GM19395 (cell line): ENCODE data around the gene TWIST2.

ENCODE experiments used
- ATAC-seq: cut with Tn5 transposase; IDR thresholded peaks from one replicate; pipeline ENCODE4 v1.9.1; 2021; ENCODE audit warnings: mild to moderate bottlenecking, moderate library complexity; ENCODE audit not compliant: unreplicated experiment

TWIST2 gene

GRCh38 chr2:238936162-238937052 lies 88.5 kb downstream of the TWIST2 start:
- ATAC-seq: no peak

- no peak for ATAC-seq
Observed at GRCh38 chr2:238938003-238938400, 90.1 kb downstream of the TWIST2 start.

- ATAC-seq: no peak
Observed at GRCh38 chr2:238938401-238939055, 90.6 kb downstream of the TWIST2 start.

GRCh38 chr2:238939074-238939473 lies 91.2 kb downstream of the TWIST2 start:
- ATAC-seq: no peak

GRCh38 chr2:238939521-238940403 lies 91.9 kb downstream of the TWIST2 start:
- no peak for ATAC-seq

- ATAC-seq: no peak
Observed at GRCh38 chr2:238940806-238941205, 92.9 kb downstream of the TWIST2 start.

GRCh38 chr2:238941262-238941792 lies 93.4 kb downstream of the TWIST2 start:
- ATAC-seq: no peak

GRCh38 chr2:238942080-238942725 lies 94.3 kb downstream of the TWIST2 start:
- ATAC-seq: no peak

GRCh38 chr2:238942726-238943300 lies 94.9 kb downstream of the TWIST2 start:
- no peak for ATAC-seq

GRCh38 chr2:238943338-238944067 lies 95.6 kb downstream of the TWIST2 start:
- no peak for ATAC-seq

- no peak for ATAC-seq
Observed at GRCh38 chr2:238945433-238946150, 97.7 kb downstream of the TWIST2 start.

GRCh38 chr2:238946318-238947242 lies 98.7 kb downstream of the TWIST2 start:
- no peak for ATAC-seq

GRCh38 chr2:238947243-238947760 lies 99.4 kb downstream of the TWIST2 start:
- ATAC-seq: no peak

- ATAC-seq: no peak
Observed at GRCh38 chr2:238947920-238948710, 100.2 kb downstream of the TWIST2 start.

GRCh38 chr2:238948765-238949641 lies 101.1 kb downstream of the TWIST2 start:
- ATAC-seq: no peak
